Osteoblast (primary cell): ENCODE measurements around the gene PHF2. TPM values are rescaled to one million over a fixed set of nuclear protein-coding genes. Genes with fewer than 3 reads are reported as not detected.
A peak's percentile ranks its signal among the peaks of the same experiment; 100 is the strongest.

ENCODE experiments used
- DNase-seq: peaks from one replicate; pipeline ENCODE4 v3.0.0; 2011; ENCODE audit warnings: low spot score, mixed read lengths; ENCODE audit not compliant: insufficient read length; ENCODE audit errors: missing footprints
- H2AFZ ChIP-seq: 2 replicates; pipeline ENCODE4 v1.6.0; 2011; ENCODE audit warnings: mild to moderate bottlenecking, low read length
- H3K27ac ChIP-seq: 2 replicates; pipeline ENCODE4 v1.5.1; 2011; ENCODE audit warnings: mild to moderate bottlenecking, low read depth, low read length, moderate library complexity
- H3K27me3 ChIP-seq: 2 replicates; pipeline ENCODE4 v1.6.0; 2012; ENCODE audit warnings: mild to moderate bottlenecking, control low read depth, inconsistent platforms, low read length, moderate library complexity; ENCODE audit not compliant: insufficient read depth
- H3K36me3 ChIP-seq: 2 replicates; pipeline ENCODE4 v1.5.1; 2011; ENCODE audit warnings: mild to moderate bottlenecking, low read length, control low read depth, moderate library complexity; ENCODE audit not compliant: insufficient read depth
- H3K4me1 ChIP-seq: 2 replicates; pipeline ENCODE4 v1.5.1; 2011; ENCODE audit warnings: mild to moderate bottlenecking, low read length, control low read depth, moderate library complexity; ENCODE audit not compliant: insufficient read depth
- H3K4me2 ChIP-seq: 2 replicates; pipeline ENCODE4 v1.6.0; 2011; ENCODE audit warnings: mild to moderate bottlenecking, low read length; ENCODE audit not compliant: insufficient read depth
- H3K4me3 ChIP-seq: fragments of 200-600 bp; sonication (generic); 3 replicates; pipeline ENCODE4 v1.5.1; 2012; ENCODE audit warnings: mild to moderate bottlenecking, low read length, inconsistent platforms; ENCODE audit not compliant: insufficient read depth
- H3K79me2 ChIP-seq: 2 replicates; pipeline ENCODE4 v1.6.0; 2012; ENCODE audit warnings: mild to moderate bottlenecking, low read length, control low read depth, inconsistent platforms; ENCODE audit not compliant: insufficient read depth
- H3K9me3 ChIP-seq: 2 replicates; pipeline ENCODE4 v1.5.1; 2011; ENCODE audit warnings: low read depth, low read length, control low read depth
- H4K20me1 ChIP-seq: 2 replicates; pipeline ENCODE4 v1.6.0; 2012; ENCODE audit warnings: mild to moderate bottlenecking, low read length, control low read depth; ENCODE audit not compliant: insufficient read depth
- CTCF ChIP-seq: IDR thresholded peaks from 2 replicates; pipeline ENCODE4 v1.5.1; 2011; ENCODE audit warnings: mild to moderate bottlenecking, low read depth, low read length, moderate library complexity; ENCODE audit errors: extremely low read depth
- total RNA-seq: library from RNA; depleted of rRNA; stranded (reverse); fragments of >200 nt; gene quantifications from 2 replicates; pipeline ENCODE4 v1.2.3, GENCODE V29; 2012

Gene PHF2
- total RNA-seq, 1 donor: 14.8 TPM

DNA sequence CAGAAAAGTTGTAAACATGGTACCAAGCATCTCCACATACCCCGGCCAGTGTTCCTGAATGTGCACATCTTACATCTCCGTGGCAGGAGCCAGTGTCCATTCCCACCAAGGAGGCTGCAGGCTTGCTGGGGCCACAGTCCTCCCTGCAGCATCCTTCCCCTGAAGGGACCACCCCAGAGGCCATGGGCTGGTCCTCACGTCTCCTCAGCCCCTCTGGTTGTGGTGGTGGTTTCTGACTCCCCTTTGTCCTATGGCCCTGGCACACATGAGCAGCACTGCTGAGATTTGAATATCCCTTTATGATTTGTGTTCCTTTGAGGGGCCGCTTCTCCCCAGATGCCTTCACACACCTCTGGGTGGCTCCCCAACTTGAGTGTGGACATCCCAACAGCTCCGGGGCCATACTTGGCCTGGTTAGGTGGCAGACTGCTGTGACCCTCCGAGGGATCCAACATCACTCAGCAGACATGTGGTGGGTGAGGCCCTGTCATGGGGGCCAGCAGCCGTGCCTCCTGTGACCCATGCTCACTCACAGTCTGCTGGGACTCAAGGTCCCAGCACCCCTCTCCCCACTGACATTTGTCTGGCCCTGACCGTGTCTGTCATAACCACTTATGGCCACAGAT lies 14.3 kb downstream of the PHF2 start:
- Histone ChIP-seq H3K4me1 (peaks cover 8% of the 10 kb centered on the region), H2AFZ (no peak overlapping the region), H3K27me3 (no peaks in the 10 kb centered on the region), H3K36me3 (no peaks in the 10 kb centered on the region), H3K79me2 (peaks cover 91% of the 10 kb centered on the region), H3K4me2 (no peak overlapping the region), H4K20me1 (peaks cover 76% of the 10 kb centered on the region), H3K4me3 (no peak overlapping the region), H3K27ac (no peak overlapping the region), H3K9me3 (no peaks in the 10 kb centered on the region)
- DNase-seq: no peak
- TF ChIP-seq CTCF: no peak

DNA sequence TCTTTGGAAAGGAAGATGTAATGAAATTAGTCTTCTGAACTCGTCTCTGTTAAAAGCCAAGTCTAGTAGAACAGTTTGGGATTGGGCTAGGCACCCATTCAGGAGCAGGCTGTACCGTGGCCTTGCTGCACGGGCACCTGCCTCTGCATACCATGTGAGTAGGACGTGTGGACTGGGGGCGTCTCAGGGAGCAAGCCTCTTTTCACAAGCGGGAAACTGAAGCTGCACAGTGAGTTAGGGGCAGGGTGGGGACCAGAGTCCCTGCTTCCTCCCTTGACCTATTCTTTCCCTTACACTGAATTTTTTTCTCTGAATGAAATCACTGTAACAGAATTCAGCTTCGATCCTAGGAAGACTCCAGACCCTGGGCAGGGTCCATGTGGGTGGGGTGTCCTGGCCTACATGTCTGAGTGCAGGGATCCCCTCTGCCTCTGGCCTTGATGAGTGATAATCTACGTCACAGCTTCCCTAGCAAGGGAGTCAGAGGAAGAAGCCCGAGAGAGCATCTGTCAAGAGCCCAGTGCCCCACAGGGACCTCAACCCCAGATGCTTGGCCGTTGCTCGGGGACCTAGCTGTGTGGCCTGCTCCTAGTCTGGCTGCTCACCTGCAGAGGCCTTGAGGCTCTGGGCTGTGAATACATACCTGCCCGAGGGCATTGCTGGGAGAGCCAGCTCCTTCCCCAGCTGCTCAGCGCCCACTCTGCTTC lies 15.1 kb downstream of the PHF2 start:
- TF ChIP-seq CTCF: no peak
- H3K4me2 ChIP-seq: no peak overlapping the region
- peaks cover 8% of the 10 kb centered on the region for H3K4me1 ChIP-seq
- peaks cover 89% of the 10 kb centered on the region for H3K79me2 ChIP-seq
- H2AFZ ChIP-seq: no peak overlapping the region
- no peak for DNase-seq
- H3K27me3 ChIP-seq: no peaks in the 10 kb centered on the region
- no peak overlapping the region for H3K27ac ChIP-seq
- no peaks in the 10 kb centered on the region for H3K9me3 ChIP-seq
- H4K20me1 ChIP-seq: peaks cover 74% of the 10 kb centered on the region
- no peak overlapping the region for H3K4me3 ChIP-seq
- no peaks in the 10 kb centered on the region for H3K36me3 ChIP-seq

- no peak for TF ChIP-seq CTCF
- no peak for DNase-seq
- H3K36me3 ChIP-seq: no peaks in the 10 kb centered on the region
- peaks cover 8% of the 10 kb centered on the region for H3K4me1 ChIP-seq
- no peak overlapping the region for H2AFZ ChIP-seq
- no peak overlapping the region for H3K27ac ChIP-seq
- H3K79me2 ChIP-seq: peaks cover 84% of the 10 kb centered on the region
- H3K4me2 ChIP-seq: no peak overlapping the region
- H4K20me1 ChIP-seq: peaks cover 70% of the 10 kb centered on the region
- no peak overlapping the region for H3K4me3 ChIP-seq
- no peaks in the 10 kb centered on the region for H3K27me3 ChIP-seq
- no peaks in the 10 kb centered on the region for H3K9me3 ChIP-seq
Measured at GRCh38 chr9:93592008-93592642, 15.7 kb downstream of the PHF2 start.

DNA sequence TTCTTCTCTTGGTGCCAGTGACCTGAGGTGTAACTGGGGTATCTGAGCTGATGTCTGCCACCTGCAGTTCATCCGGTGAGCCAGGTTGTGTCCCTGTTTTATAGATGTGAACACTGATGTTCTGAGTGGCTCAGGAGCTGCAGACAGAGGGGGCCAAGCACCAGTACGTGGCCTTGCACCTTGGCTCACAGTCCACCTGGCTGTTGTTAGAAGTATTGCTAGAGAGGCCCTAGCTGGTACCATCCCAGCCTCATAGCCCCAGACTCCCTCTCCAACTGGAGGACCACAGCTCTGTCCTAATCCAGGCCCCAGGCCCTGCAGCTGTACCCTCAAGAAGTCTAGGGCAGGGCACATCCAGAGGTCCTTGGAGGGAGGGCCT lies 16.2 kb downstream of the PHF2 start:
- Histone ChIP-seq H3K36me3 (no peaks in the 10 kb centered on the region), H3K4me1 (peaks cover 8% of the 10 kb centered on the region), H3K9me3 (no peaks in the 10 kb centered on the region), H4K20me1 (peaks cover 69% of the 10 kb centered on the region), H3K4me3 (no peak overlapping the region), H3K27me3 (no peaks in the 10 kb centered on the region), H2AFZ (no peak overlapping the region), H3K79me2 (peaks cover 84% of the 10 kb centered on the region), H3K27ac (no peak overlapping the region), H3K4me2 (no peak overlapping the region)
- TF ChIP-seq CTCF: peak; percentile 15
- no peak for DNase-seq
